ENCODE results near the gene SLC12A5. TPM values are rescaled to one million over a fixed set of nuclear protein-coding genes. Genes with fewer than 3 reads are reported as not detected.

The SLC12A5 gene
- total and polyA plus RNA-seq, 2 experiments from 2014 or later, result 0.55 TPM; not detected in 1

- Histone ChIP-seq H3K36me3 (ENCODE audit: low read depth) (no peaks in the 10 kb centered on the region), H3K27me3 (replicated peaks; ENCODE audit: insufficient read depth) (peaks cover 44% of the 10 kb centered on the region), H3K9me2 (ENCODE audit: insufficient read depth) (no peaks in the 10 kb centered on the region), H4K20me1 (ENCODE audit: insufficient read depth) (no peaks in the 10 kb centered on the region), H3F3A (ENCODE audit: insufficient read depth) (no peaks in the 10 kb centered on the region), H3K79me2 (ENCODE audit: insufficient read depth) (no peaks in the 10 kb centered on the region), H3K4me3 (no peak overlapping the region), H3K27ac (no peak overlapping the region), H2AFZ (no peak overlapping the region), H3K4me1 (ENCODE audit: insufficient read depth) (no peaks in the 10 kb centered on the region), H3K9me3 (ENCODE audit: low read depth) (no peaks in the 10 kb centered on the region), H3K9ac (no peak overlapping the region), H3K4me2 (ENCODE audit: unreplicated experiment) (no peak overlapping the region)
- WGBS, 2 experiments (ENCODE audit: low coverage in 1 of 2, low lambda C conversion rate in 2 of 2, missing lambda C conversion rate in 2 of 2), result 7 to 8% methylated on average over 18 to 43 of the region's 49 CpGs
- no peak for DNase-seq
- TF ChIP-seq EZH2phosphoT487 (IDR thresholded peaks at IDR 0.05; ENCODE audit: insufficient read depth, low read depth) (no peak), EZH2 (IDR thresholded peaks at IDR 0.05; ENCODE audit: insufficient read depth, poor library complexity, severe bottlenecking) (no peak)
- in situ Hi-C loops (cut with MboI), result no loop called here
These were observed 1.4 kb downstream of the SLC12A5 start for GRCh38 chr20:46030284-46031013.

GRCh38 chr20:46031014-46031569, 2.1 kb downstream of the SLC12A5 start:
- no peak for DNase-seq
- Histone ChIP-seq H3K27ac (no peak overlapping the region), H3F3A (ENCODE audit: insufficient read depth) (no peaks in the 10 kb centered on the region), H3K4me1 (ENCODE audit: insufficient read depth) (no peaks in the 10 kb centered on the region), H2AFZ (no peak overlapping the region), H3K4me2 (ENCODE audit: unreplicated experiment) (no peak overlapping the region), H3K4me3 (no peak overlapping the region), H3K9me2 (ENCODE audit: insufficient read depth) (no peaks in the 10 kb centered on the region), H3K27me3 (replicated peaks; ENCODE audit: insufficient read depth) (peaks cover 44% of the 10 kb centered on the region), H3K9ac (no peak overlapping the region), H3K79me2 (ENCODE audit: insufficient read depth) (no peaks in the 10 kb centered on the region), H3K9me3 (ENCODE audit: low read depth) (no peaks in the 10 kb centered on the region), H4K20me1 (ENCODE audit: insufficient read depth) (no peaks in the 10 kb centered on the region), H3K36me3 (ENCODE audit: low read depth) (no peaks in the 10 kb centered on the region)
- 12 to 17% methylated on average over 11 of the region's 11 CpGs for WGBS, 2 experiments (ENCODE audit: low coverage in 1 of 2, low lambda C conversion rate in 2 of 2, missing lambda C conversion rate in 2 of 2)
- no peak for TF ChIP-seq EZH2 (IDR thresholded peaks at IDR 0.05; ENCODE audit: insufficient read depth, poor library complexity, severe bottlenecking)
- TF ChIP-seq EZH2phosphoT487 (IDR thresholded peaks at IDR 0.05; ENCODE audit: insufficient read depth, low read depth), result no peak
- in situ Hi-C loops (cut with MboI), result no loop called here

- no peaks in the 10 kb centered on the region for H3K9me2 ChIP-seq (ENCODE audit: insufficient read depth)
- H3K4me2 ChIP-seq (ENCODE audit: unreplicated experiment), result peak overlapping the region; percentile 20
- H3K4me1 ChIP-seq (ENCODE audit: insufficient read depth), result no peaks in the 10 kb centered on the region
- H3K27me3 ChIP-seq (replicated peaks; ENCODE audit: insufficient read depth), result peaks cover 44% of the 10 kb centered on the region
- H3K9me3 ChIP-seq (ENCODE audit: low read depth), result no peaks in the 10 kb centered on the region
- H3F3A ChIP-seq (ENCODE audit: insufficient read depth), result no peaks in the 10 kb centered on the region
- in situ Hi-C loops (cut with MboI), result no loop called here
- TF ChIP-seq EZH2phosphoT487 (IDR thresholded peaks at IDR 0.05; ENCODE audit: insufficient read depth, low read depth) (0 out of 2 replicates have a peak, but pooled peaks have one; percentile 10), EZH2 (IDR thresholded peaks at IDR 0.05; ENCODE audit: insufficient read depth, poor library complexity, severe bottlenecking) (no peak)
- no peaks in the 10 kb centered on the region for H3K36me3 ChIP-seq (ENCODE audit: low read depth)
- 2 to 3% methylated on average over 36 to 45 of the region's 55 CpGs for WGBS, 2 experiments (ENCODE audit: low coverage in 1 of 2, low lambda C conversion rate in 2 of 2, missing lambda C conversion rate in 2 of 2)
- no peaks in the 10 kb centered on the region for H3K79me2 ChIP-seq (ENCODE audit: insufficient read depth)
- DNase-seq, result peak; percentile 17
- H2AFZ ChIP-seq, result no peak overlapping the region
- no peak overlapping the region for H3K9ac ChIP-seq
- no peaks in the 10 kb centered on the region for H4K20me1 ChIP-seq (ENCODE audit: insufficient read depth)
- H3K27ac ChIP-seq, result no peak overlapping the region
- H3K4me3 ChIP-seq, result peak overlapping the region; percentile 35; the same call in 1 of the 2 replicates
These were observed 2.8 kb downstream of the SLC12A5 start for GRCh38 chr20:46031701-46032254.

GRCh38 chr20:46034039-46034438, 5.0 kb downstream of the SLC12A5 start:
- H3K27me3 ChIP-seq (replicated peaks; ENCODE audit: insufficient read depth), result peaks cover 41% of the 10 kb centered on the region
- H3K4me3 ChIP-seq, result no peak overlapping the region
- H3K9ac ChIP-seq, result no peak overlapping the region
- in situ Hi-C loops (cut with MboI), result no loop called here
- H3K27ac ChIP-seq, result no peak overlapping the region
- no peak overlapping the region for H3K4me2 ChIP-seq (ENCODE audit: unreplicated experiment)
- no peaks in the 10 kb centered on the region for H3K79me2 ChIP-seq (ENCODE audit: insufficient read depth)
- H3K36me3 ChIP-seq (ENCODE audit: low read depth), result no peaks in the 10 kb centered on the region
- no peaks in the 10 kb centered on the region for H4K20me1 ChIP-seq (ENCODE audit: insufficient read depth)
- TF ChIP-seq EZH2phosphoT487 (IDR thresholded peaks at IDR 0.05; ENCODE audit: insufficient read depth, low read depth) (no peak), EZH2 (IDR thresholded peaks at IDR 0.05; ENCODE audit: insufficient read depth, poor library complexity, severe bottlenecking) (no peak)
- H2AFZ ChIP-seq, result no peak overlapping the region
- no peaks in the 10 kb centered on the region for H3K9me2 ChIP-seq (ENCODE audit: insufficient read depth)
- no peaks in the 10 kb centered on the region for H3F3A ChIP-seq (ENCODE audit: insufficient read depth)
- DNase-seq, result no peak
- no peaks in the 10 kb centered on the region for H3K4me1 ChIP-seq (ENCODE audit: insufficient read depth)
- H3K9me3 ChIP-seq (ENCODE audit: low read depth), result no peaks in the 10 kb centered on the region
- WGBS, 2 experiments (ENCODE audit: low coverage in 1 of 2, low lambda C conversion rate in 2 of 2, missing lambda C conversion rate in 2 of 2), result 41 to 43% methylated on average over 3 of the region's 3 CpGs
